Inferior parietal cortex (tissue), 1 donor: Measurements from ENCODE around the gene PTPN23.

ENCODE experiments used
- DNase-seq: peaks from one replicate; pipeline ENCODE4 v3.0.0-alpha.2; 2016; ENCODE audit errors: extremely low spot score

Gene PTPN23

GRCh38 chr3:47419083-47420043, 38.5 kb downstream of the PTPN23 start:
- no peak for DNase-seq

- no peak for DNase-seq
Observed at GRCh38 chr3:47420044-47420430, 39.2 kb downstream of the PTPN23 start.

- DNase-seq: peak; percentile 93
Observed at GRCh38 chr3:47420511-47421484, 40.0 kb downstream of the PTPN23 start.

DNA sequence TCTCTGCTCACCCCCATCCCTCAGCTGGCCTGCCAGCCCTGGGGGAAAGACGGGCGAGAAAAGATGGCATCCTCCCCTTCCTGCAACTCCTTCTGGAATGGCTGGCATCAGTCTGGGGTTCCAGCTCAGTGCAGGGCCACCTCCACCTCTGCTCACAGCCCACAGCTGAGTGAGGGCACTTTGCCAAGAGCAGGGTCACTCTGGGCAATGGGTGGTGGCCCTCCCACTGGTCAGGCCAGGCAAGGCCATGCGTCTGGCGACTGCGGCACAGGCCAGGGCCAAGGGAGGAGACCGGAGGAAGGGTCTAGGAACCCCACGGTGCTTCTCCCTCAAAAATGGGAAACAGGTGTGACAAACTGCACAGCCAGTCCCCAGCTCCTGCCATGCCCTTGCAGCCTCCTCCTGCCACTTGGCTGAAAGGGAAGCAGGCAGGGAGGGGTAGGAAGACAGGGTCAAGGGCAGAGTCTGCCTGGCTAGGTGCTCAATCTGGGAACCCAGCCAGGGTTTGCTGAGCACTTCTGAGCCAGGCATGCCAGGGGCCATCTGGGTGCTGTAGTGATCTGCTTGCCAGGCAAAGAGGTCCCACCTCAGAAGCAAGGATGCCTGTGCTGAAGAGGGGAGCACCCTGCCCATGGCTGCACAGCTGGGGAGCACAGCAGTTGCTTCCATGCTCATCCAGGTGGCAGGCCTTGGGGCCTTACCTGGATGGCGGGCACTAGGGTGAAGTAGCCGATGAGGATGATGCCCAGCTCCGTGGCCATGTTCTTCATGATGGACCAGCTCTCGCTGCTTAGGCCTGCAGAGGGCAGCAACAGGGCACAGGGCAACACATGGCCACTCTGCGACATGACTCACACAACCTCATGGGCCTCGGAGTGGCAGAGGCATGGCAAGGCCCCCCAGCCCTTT, 41.2 kb downstream of the PTPN23 start:
- DNase-seq: no peak

GRCh38 chr3:47422743-47423142, 41.9 kb downstream of the PTPN23 start:
- DNase-seq: no peak

DNA sequence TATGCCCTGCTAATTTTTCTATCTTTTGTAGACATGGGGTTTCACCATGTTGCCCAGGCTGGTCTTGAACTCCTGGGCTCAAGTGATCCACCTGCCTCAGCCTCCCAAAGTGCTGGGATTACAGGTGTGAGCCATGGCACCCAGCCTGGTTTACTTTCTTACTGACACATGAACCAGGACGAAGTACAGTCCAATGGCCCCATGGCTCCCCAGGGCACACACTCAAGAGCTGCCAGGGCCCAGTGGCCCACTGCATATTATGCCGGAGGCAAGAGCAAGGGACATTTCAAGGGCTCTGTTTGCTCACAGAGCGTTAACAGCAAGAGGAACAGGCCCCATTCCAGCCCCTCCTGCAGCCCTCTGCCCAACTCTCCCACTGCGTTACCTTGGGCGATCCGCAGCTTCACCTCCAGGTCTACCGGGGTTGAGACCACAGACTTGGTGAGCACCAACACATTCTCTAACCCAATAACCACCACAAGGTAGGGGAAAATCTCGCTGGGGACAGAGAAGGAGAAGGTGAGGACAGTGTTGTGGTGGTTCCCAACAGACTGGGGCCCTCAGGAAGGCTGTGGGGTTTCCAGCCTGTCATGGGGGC, 42.8 kb downstream of the PTPN23 start:
- DNase-seq: no peak

DNA sequence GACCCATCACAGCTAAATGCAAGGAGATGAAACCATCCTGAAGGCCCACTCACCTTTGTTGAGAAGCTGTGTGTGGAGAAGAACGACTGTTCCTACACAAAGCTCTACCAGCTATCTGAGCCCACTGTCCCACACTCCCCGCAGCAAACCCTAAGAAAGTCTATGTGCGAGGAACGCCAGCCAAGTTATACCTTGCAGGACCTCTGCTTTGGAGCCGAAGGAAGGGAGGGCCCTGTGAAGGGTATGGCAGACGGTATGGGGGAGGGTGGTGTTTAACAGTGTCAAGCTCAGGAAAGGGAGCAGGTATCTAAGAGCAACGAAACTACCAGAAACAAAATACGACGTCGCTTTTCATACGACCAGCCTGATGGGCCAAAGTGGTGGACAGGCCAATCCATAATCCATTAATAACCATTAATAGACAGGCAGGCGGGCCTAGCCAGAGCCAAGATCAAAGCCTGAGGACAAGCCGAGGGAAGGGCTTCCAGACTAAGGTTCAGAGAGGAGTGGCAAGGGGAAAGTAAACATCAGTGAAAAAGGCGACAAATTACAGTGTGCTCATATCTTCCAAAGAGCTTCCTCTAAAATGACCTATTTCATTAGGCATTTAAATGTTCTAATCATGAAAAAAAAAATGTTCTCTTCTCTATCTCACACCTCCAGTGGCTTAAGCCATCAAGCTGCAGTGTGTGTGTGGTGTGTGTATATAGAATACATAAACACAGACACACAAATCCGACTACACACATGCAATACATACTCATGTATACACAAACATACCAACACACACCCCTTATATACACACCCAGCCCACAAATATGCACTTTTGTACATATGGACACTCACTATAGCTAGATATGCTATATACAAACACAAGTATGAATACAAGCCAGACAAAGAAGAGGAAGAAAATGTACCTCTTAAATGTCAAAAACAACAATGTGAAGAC, 43.9 kb downstream of the PTPN23 start:
- no peak for DNase-seq

DNA sequence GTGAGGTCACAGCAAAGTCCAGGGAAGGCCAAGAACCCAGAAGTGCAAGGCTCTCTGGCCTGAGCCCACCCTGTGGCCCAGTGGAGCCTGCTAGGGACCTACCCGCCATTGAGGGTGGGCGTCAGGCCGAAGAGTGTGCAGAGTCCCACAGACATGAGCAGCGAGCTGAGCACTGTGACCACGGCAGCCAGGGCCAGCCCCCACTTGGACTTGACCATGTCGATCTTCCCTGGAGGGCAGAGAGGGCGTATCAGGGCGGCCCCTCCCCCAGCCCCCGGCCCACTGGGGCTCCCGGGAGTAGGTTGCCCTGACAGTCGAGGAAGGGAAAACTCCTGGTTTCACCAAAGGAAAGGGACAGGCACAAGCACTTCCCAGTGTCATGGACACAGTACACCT, 44.6 kb downstream of the PTPN23 start:
- no peak for DNase-seq

DNA sequence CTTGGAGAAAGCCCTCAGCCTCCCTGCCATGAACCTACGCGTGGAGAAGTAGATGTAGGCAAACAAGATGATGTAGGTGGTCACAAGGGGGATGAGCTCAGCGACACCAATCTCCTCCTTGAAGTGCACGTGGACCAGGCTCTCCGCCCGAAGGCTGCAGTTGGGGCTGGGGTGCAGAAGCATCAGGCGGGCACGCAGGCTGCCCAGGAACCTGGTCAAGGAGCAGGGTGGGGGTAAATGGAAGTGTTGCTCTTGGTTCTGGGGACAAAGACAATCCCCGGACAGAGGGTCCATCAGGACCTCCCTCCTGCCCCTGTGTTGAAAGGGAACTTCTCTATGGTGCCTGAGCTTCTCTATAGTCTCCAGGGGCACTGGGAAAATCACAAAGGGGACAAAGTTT, 45.1 kb downstream of the PTPN23 start:
- DNase-seq: no peak

DNA sequence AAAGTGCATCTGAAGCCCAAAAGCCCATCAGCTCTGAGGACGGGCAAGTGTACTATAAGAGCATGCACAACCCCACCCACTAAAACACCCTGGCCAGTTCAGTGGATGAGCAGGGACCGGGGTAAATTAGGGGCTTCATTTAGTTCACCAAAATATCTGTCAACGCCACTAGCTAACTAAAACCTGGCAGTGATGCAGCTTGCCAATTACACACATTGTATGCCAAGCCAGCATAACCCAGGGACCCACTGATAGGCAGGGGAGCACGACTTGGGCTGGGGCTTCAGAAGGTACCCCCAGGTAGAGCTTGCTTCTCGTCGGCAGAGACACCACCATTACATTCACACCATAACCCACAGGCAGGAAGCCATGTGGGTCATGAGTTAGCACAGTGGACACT, 47.0 kb downstream of the PTPN23 start:
- DNase-seq: no peak

DNA sequence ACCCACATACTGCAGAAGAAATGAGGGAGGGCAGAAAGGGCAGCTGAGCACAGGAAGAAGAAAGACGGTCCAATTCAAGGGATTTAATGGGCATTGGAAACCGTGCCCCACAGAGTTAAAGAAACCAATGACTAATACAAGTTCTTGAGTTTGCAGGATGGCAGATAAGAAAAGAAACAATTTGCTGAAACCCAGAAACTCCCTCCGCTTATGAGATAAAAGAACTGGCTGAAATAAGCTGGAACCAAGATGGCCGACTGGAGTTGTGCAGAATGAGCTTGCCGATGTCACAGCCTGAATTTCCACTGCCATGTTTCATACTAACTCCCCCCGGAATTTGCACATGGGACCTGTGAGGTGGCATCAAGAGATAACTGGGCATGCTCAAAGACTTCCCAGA, 47.8 kb downstream of the PTPN23 start:
- no peak for DNase-seq

GRCh38 chr3:47429476-47430270, 48.9 kb downstream of the PTPN23 start:
- DNase-seq: no peak

GRCh38 chr3:47430606-47431005, 49.8 kb downstream of the PTPN23 start:
- no peak for DNase-seq

DNA sequence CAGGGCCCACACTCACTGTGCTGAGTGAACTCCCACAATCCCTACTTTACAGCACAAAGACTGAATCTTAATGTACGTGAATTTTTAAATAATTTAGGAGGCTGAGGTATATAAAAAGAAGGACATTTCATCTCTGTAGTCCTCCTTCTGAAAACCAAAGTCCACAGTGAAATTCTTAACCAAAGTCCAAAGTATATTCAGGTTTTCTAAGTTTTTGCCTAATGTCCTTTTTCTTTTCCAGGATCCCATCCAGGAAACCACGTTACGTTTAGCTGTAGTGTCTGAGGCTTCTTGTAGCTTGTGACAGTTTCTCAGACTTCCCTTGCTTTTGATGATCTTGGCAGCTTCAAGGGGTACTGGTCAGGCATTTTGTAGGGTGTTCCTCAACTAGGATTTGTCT, 50.4 kb downstream of the PTPN23 start:
- no peak for DNase-seq

- no peak for DNase-seq
Observed at GRCh38 chr3:47432673-47433072, 51.9 kb downstream of the PTPN23 start.

DNA sequence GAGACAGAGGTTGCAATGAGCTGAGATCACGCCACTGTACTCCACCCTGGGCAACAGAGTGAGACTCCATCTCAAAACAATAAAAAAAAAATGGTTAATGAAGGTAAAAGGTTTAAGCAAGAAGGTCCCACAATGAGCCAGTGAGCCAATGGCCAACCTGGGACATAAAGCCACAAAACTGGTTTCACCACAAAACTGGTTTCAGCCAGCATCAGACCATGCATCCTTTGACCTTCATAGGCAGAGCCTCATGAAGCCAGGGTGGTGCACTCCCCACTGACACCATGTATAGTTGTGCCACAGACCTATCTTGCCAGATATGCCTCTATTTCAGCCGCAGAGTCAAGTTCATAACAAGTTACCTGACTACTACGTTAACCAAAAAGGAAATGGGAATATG, 53.0 kb downstream of the PTPN23 start:
- DNase-seq: no peak

GRCh38 chr3:47434849-47435248, 54.0 kb downstream of the PTPN23 start:
- DNase-seq: no peak

GRCh38 chr3:47436180-47436579, 55.4 kb downstream of the PTPN23 start:
- no peak for DNase-seq

- peak; percentile 63 for DNase-seq
Observed at GRCh38 chr3:47440131-47440530, 59.3 kb downstream of the PTPN23 start.
